Lung (tissue), 12 donors: ENCODE results near the gene ARGLU1. TPM values are rescaled to one million over a fixed set of nuclear protein-coding genes. Genes with fewer than 3 reads are reported as not detected.
A peak's percentile ranks its signal among the peaks of the same experiment; 100 is the strongest.

Experiments
- ATAC-seq: fragments of 200-7000 bp; cut with Tn5 transposase; one replicate; pipeline ENCODE4 v1.9.1; 2020; ENCODE audit warnings: moderate number of reproducible peaks; ENCODE audit not compliant: insufficient read depth, low FRiP score
- DNase-seq, 3 donors: peaks; one replicate each; pipeline ENCODE4 v3.0.0-alpha.2; 2013 to 2017
- H3K27ac ChIP-seq, 2 donors: one replicate each; pipeline ENCODE4 v1.5.1; 2013; ENCODE audit warnings: mild to moderate bottlenecking in 2 of 2, moderate library complexity in 2 of 2, control low read depth in 1 of 2, inconsistent platforms in 1 of 2, low read depth in 1 of 2, low read length in 1 of 2
- H3K27me3 ChIP-seq, 3 donors: one replicate each; pipeline ENCODE4 v1.5.1; 2013; ENCODE audit warnings: low read length in 2 of 3; ENCODE audit not compliant: control insufficient read depth in 3 of 3, insufficient read depth in 3 of 3
- H3K36me3 ChIP-seq, 4 donors: one replicate each; pipeline ENCODE4 v1.5.1; 2013; ENCODE audit warnings: low read length in 4 of 4, mild to moderate bottlenecking in 1 of 4, moderate library complexity in 1 of 4; ENCODE audit not compliant: control insufficient read depth in 4 of 4, insufficient read depth in 4 of 4
- H3K4me1 ChIP-seq, 5 donors: one replicate each; pipeline ENCODE4 v1.5.1; 2013; ENCODE audit warnings: low read length in 5 of 5, mild to moderate bottlenecking in 2 of 5, moderate library complexity in 1 of 5; ENCODE audit not compliant: control insufficient read depth in 5 of 5, insufficient read depth in 5 of 5
- H3K4me3 ChIP-seq: one replicate; pipeline ENCODE4 v1.5.1; 2013; ENCODE audit warnings: mild to moderate bottlenecking, control low read depth, moderate library complexity
- H3K9ac ChIP-seq, 2 donors: one replicate each; pipeline ENCODE4 v1.5.1; 2013; ENCODE audit warnings: low read length in 2 of 2, control low read depth in 1 of 2; ENCODE audit not compliant: insufficient read depth in 1 of 2
- H3K9me3 ChIP-seq, 4 donors: one replicate each; pipeline ENCODE4 v1.5.1; 2013; ENCODE audit warnings: low read length in 3 of 4, mild to moderate bottlenecking in 1 of 4, moderate library complexity in 1 of 4; ENCODE audit not compliant: control insufficient read depth in 4 of 4, insufficient read depth in 3 of 4
- CTCF ChIP-seq: IDR thresholded peaks from 2 replicates; pipeline ENCODE4 v1.5.1; 2012; ENCODE audit warnings: mild to moderate bottlenecking; ENCODE audit errors: control extremely low read depth, extremely low read depth
- WGBS, 2 donors: extraction: QIAGEN DNeasy Blood & Tissue Kit; methylation state at CpG; one replicate each; pipeline ENCODE4 v1.1.7; 2013; 5-methylcytosine and 5-hydroxymethylcytosine counted together
- polyA plus RNA-seq, 2 donors: library from polyadenylated mRNA; stranded (reverse); fragments of 200-250 nt; gene quantifications; one replicate each; pipeline ENCODE4 v1.2.1, GENCODE V29; 2013
- total RNA-seq, 2 donors: library from RNA; depleted of rRNA in 1 of 2; stranded (reverse); fragments of >200 nt in 1 of 2; gene quantifications; one replicate each; pipeline ENCODE4 v1.2.1, GENCODE V29; 2014 to 2021
- donor health status: control.
- donor health status: control.
- donor health status: Bipolar disorder and iron deficiency.
- donor health status: healthy.
- donor health status: DM: yes; HTN: yes; CAD: no.

ARGLU1 gene
- total and polyA plus RNA-seq, 4 donors: 58.8 to 256 (median 91.5) TPM

GRCh38 chr13:106533943-106534638 lies 33.8 kb downstream of the ARGLU1 start:
- Histone ChIP-seq H3K4me3 (peak overlapping the region; percentile 95), H3K27ac (peak overlapping the region; percentile 50 to 69), H3K4me1 (peaks cover 0 to 32% (median 5%) of the 10 kb centered on the region in 5 donors), H3K36me3 (peaks cover 0 to 3% (median 0%) of the 10 kb centered on the region in 4 donors), H3K9me3 (no peaks in the 10 kb centered on the region), H3K9ac (peak overlapping the region; percentile 2 to 80), H3K27me3 (no peaks in the 10 kb centered on the region)
- 2 to 4% methylated on average over 57 to 66 of the region's 66 CpGs for WGBS, 2 donors
- TF ChIP-seq CTCF: no peak
- ATAC-seq: no peak
- peak in 2 of 3 donors; percentile 66 to 78 for DNase-seq

GRCh38 chr13:106533101-106533942 lies 34.6 kb downstream of the ARGLU1 start:
- WGBS, 2 donors: 5 to 6% methylated on average over 42 to 44 of the region's 44 CpGs
- no peak for TF ChIP-seq CTCF
- peak overlapping the region in 1 of 2 donors; percentile 50 for H3K27ac ChIP-seq
- no peaks in the 10 kb centered on the region for H3K9me3 ChIP-seq
- peak overlapping the region; percentile 2 to 80 for H3K9ac ChIP-seq
- no peaks in the 10 kb centered on the region for H3K27me3 ChIP-seq
- peak overlapping the region; percentile 95 for H3K4me3 ChIP-seq
- peaks cover 0 to 32% (median 5%) of the 10 kb centered on the region in 5 donors for H3K4me1 ChIP-seq
- DNase-seq (peak; percentile 89 to 94 (median 92)), ATAC-seq (peak; percentile 42)
- H3K36me3 ChIP-seq: peaks cover 0 to 3% (median 0%) of the 10 kb centered on the region in 4 donors

- Histone ChIP-seq H3K9ac (peak overlapping the region in 1 of 2 donors; percentile 50), H3K4me3 (peak overlapping the region; percentile 62)
These were observed 35.6 kb downstream of the ARGLU1 start for GRCh38 chr13:106532111-106532929.

More at GRCh38 chr13:106532111-106532929, 35.6 kb downstream of the ARGLU1 start:
- peak in 2 of 3 donors; percentile 41 to 48 for DNase-seq
- ATAC-seq: no peak
- H3K9me3 ChIP-seq: no peaks in the 10 kb centered on the region
- H3K4me1 ChIP-seq: peaks cover 0 to 32% (median 5%) of the 10 kb centered on the region in 5 donors
- TF ChIP-seq CTCF: no peak
- H3K27ac ChIP-seq: peak overlapping the region in 1 of 2 donors; percentile 83
- no peaks in the 10 kb centered on the region for H3K27me3 ChIP-seq
- peaks cover 0 to 3% (median 0%) of the 10 kb centered on the region in 4 donors for H3K36me3 ChIP-seq
- 25% methylated on average over 18 of the region's 18 CpGs for WGBS, 2 donors
